ENCODE data around the gene MTUS2.

DNA sequence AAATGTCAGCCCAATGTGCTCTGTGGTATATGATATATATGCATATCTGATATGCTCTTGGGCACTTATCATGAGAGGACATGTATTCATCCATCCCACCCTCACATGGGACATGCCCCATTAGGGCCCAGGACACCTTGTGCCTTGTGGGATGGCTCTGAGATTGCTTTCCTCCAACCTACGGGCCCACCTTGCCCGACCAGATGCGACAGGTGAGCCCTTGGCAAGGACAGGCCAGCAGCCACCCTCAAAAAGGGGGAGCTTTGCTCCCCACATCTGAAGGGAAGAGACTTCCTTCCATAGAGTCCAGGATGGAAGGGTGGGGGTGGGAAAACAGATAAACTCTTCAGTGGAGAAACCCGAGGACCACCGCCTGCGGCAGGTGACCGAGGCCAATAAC lies 716.7 kb downstream of the MTUS2 start:
- TF ChIP-seq, protein P1, sequence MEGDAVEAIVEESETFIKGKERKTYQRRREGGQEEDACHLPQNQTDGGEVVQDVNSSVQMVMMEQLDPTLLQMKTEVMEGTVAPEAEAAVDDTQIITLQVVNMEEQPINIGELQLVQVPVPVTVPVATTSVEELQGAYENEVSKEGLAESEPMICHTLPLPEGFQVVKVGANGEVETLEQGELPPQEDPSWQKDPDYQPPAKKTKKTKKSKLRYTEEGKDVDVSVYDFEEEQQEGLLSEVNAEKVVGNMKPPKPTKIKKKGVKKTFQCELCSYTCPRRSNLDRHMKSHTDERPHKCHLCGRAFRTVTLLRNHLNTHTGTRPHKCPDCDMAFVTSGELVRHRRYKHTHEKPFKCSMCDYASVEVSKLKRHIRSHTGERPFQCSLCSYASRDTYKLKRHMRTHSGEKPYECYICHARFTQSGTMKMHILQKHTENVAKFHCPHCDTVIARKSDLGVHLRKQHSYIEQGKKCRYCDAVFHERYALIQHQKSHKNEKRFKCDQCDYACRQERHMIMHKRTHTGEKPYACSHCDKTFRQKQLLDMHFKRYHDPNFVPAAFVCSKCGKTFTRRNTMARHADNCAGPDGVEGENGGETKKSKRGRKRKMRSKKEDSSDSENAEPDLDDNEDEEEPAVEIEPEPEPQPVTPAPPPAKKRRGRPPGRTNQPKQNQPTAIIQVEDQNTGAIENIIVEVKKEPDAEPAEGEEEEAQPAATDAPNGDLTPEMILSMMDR (IDR thresholded peaks at IDR 0.05; ENCODE audit: insufficient read depth, low read length) = no peak
- TF ChIP-seq, protein P2, sequence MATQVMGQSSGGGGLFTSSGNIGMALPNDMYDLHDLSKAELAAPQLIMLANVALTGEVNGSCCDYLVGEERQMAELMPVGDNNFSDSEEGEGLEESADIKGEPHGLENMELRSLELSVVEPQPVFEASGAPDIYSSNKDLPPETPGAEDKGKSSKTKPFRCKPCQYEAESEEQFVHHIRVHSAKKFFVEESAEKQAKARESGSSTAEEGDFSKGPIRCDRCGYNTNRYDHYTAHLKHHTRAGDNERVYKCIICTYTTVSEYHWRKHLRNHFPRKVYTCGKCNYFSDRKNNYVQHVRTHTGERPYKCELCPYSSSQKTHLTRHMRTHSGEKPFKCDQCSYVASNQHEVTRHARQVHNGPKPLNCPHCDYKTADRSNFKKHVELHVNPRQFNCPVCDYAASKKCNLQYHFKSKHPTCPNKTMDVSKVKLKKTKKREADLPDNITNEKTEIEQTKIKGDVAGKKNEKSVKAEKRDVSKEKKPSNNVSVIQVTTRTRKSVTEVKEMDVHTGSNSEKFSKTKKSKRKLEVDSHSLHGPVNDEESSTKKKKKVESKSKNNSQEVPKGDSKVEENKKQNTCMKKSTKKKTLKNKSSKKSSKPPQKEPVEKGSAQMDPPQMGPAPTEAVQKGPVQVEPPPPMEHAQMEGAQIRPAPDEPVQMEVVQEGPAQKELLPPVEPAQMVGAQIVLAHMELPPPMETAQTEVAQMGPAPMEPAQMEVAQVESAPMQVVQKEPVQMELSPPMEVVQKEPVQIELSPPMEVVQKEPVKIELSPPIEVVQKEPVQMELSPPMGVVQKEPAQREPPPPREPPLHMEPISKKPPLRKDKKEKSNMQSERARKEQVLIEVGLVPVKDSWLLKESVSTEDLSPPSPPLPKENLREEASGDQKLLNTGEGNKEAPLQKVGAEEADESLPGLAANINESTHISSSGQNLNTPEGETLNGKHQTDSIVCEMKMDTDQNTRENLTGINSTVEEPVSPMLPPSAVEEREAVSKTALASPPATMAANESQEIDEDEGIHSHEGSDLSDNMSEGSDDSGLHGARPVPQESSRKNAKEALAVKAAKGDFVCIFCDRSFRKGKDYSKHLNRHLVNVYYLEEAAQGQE (IDR thresholded peaks at IDR 0.05; ENCODE audit: insufficient replicate concordance, low read depth) = no peak
- TF ChIP-seq GABPA (IDR thresholded peaks at IDR 0.05; ENCODE audit: low read depth) (no peak), POLR2AphosphoS5 (IDR thresholded peaks at IDR 0.05; ENCODE audit: low read depth) (no peak), SPI1 (IDR thresholded peaks at IDR 0.05; ENCODE audit: borderline replicate concordance, low read depth) (no peak)

Measured in HL-60 (cell line).